Uterus (tissue), 2 donors: ENCODE measurements around the gene ZDHHC14.

Experiments
- CTCF ChIP-seq, 4 experiments: fragments of 200-600 bp in 2 of 4; fragments of 450-650 bp in 2 of 4; sonication (generic) in 2 of 4; IDR thresholded peaks; one replicate each; pipeline ENCODE4 v1.5.1; 2016 to 2019; ENCODE audit warnings: antibody characterized with exemption in 4 of 4, mild to moderate bottlenecking in 2 of 4, moderate library complexity in 1 of 4
- POLR2A ChIP-seq, 2 donors: fragments of 450-650 bp; IDR thresholded peaks; one replicate each; pipeline ENCODE4 v1.6.1; 2016; ENCODE audit warnings: antibody characterized with exemption in 2 of 2, mild to moderate bottlenecking in 1 of 2, moderate library complexity in 1 of 2

GRCh38 chr6:157464653-157465535 lies 83.9 kb downstream of the ZDHHC14 start:
- no peak for TF ChIP-seq CTCF (IDR thresholded peaks at IDR 0.05)
- TF ChIP-seq POLR2A (IDR thresholded peaks at IDR 0.05) = no peak
